Epithelial cell of proximal tubule (primary cell): ENCODE measurements around the gene CRYGD. TPM values are rescaled to one million over a fixed set of nuclear protein-coding genes. Genes with fewer than 3 reads are reported as not detected.

Source experiments
- DNase-seq: peaks from one replicate; pipeline ENCODE4 v3.0.0-alpha.2; 2011; ENCODE audit warnings: low read depth
- H3K4me3 ChIP-seq: 2 replicates; pipeline ENCODE4 v1.5.1; 2011; ENCODE audit warnings: low read depth, mild to moderate bottlenecking, low read length
- total RNA-seq: library from RNA; depleted of rRNA; stranded (reverse); fragments of >200 nt; gene quantifications from 2 replicates; pipeline ENCODE4 v1.2.3, GENCODE V29; 2015
- TF ChIP-seq, protein P1 (sequence below): conservative IDR thresholded peaks from 2 replicates; pipeline ENCODE4 v1.5.1; 2012; ENCODE audit warnings: low read depth, mild to moderate bottlenecking, low read length

CRYGD gene
- total RNA-seq, 1 donor from 2014 or later = not detected

DNA sequence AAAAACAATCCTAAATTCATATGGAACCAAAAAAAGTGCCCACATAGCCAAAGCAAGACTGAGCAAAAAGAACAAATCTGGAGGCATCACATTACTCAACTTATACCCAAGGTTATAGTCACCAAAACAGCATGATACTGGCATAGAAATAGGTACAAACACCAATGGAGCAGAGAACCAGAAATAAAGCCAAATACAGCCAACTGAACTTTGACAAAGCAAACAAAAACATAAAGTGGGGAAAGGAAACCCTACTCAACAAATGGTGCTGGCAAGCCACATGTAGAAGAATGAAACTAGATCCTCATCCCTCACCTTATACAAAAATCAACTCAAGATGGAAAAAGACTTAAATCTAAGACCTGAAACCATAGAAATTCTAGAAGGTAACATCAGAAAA, 40.5 kb downstream of the CRYGD start:
- H3K4me3 ChIP-seq = no peak overlapping the region
- TF ChIP-seq, protein P1, sequence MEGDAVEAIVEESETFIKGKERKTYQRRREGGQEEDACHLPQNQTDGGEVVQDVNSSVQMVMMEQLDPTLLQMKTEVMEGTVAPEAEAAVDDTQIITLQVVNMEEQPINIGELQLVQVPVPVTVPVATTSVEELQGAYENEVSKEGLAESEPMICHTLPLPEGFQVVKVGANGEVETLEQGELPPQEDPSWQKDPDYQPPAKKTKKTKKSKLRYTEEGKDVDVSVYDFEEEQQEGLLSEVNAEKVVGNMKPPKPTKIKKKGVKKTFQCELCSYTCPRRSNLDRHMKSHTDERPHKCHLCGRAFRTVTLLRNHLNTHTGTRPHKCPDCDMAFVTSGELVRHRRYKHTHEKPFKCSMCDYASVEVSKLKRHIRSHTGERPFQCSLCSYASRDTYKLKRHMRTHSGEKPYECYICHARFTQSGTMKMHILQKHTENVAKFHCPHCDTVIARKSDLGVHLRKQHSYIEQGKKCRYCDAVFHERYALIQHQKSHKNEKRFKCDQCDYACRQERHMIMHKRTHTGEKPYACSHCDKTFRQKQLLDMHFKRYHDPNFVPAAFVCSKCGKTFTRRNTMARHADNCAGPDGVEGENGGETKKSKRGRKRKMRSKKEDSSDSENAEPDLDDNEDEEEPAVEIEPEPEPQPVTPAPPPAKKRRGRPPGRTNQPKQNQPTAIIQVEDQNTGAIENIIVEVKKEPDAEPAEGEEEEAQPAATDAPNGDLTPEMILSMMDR = no peak
- DNase-seq = no peak

DNA sequence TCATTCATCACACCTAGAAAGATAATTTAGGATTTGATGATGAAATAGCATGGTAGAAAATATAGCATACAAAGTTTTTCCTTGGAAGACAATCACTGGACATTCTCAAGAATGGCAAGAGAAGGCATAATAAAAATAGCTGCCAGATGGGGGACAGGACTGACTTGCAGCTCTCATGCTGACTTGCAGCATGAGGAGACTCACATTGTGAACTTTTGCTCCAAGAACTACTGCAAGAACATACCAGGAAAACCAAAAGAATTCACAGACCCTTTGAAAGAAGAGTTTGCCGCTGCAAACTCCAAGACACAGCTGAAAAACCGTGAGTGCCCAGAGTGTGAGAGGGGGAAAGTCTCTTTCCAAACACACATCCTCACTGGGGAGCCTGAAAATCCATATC, 47.0 kb downstream of the CRYGD start:
- no peak for DNase-seq
- H3K4me3 ChIP-seq = no peak overlapping the region
- TF ChIP-seq, protein P1 = no peak

DNA sequence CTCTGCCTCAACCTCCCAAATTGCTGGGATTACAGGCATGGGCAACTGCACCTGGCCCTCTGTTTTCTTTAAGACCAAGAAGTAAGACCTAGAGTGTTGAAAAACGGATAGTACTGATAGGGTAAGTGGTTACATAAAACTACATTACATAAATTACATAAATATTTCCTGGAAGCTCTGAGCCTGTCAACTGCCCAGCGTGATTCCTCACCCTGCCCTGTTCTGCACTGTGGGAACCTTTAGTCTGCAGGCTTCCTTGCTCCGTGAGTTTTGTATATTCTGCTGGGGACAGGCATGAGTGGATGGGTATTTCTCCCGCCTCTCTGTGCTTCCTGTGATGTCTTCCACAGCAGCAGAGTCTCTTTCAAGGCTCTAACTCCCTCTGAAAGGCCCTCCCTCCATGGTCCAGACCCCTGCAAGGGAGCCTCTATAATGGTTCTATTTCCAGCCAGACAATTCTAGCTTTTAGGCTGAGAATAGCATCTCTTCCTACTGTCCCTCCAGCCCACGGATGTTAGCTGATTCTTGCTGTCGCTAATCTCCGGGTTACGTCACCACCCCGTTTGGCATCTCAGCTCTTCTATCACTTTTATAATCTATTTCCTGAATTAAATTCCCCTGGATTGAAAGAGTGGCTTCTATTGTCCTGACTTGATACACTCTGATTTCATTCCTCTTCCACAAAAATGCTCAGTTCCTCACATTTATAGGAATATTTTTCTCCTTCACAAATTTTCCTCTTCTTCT, 49.5 kb downstream of the CRYGD start:
- TF ChIP-seq, protein P1 = no peak
- DNase-seq = no peak
- H3K4me3 ChIP-seq = no peak overlapping the region

DNA sequence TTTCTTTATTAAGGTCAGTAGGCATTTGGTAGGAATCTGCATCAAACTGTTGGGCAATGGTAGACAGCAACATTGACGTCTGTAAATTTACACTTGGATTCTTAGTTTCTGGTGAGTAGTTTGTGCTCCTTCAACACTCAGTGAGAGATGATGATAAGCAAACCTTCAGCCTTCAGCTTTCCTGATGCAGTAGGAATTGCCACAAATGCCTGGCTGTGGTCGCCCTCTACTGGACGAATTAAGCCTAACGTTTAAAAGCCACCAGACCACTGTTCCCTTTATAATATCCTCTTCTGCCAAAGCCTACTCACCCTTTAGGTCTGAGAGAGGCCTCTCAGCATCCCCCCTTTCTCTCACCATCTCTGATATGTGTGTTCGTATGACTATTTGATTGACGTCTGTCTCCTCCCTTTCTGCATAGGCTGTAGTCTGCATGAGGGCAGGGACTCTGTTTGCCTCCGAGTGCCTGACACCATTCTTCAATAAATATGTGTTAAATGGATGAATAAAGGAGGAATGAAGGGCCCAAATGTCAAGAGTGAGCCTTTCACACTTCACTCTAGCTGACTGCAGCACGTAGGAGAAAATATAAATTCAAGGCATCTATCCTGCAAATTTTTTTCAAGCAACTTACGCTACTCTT, 52.0 kb downstream of the CRYGD start:
- TF ChIP-seq, protein P1 = peak; percentile 54
- peak; percentile 10 for DNase-seq
- no peak overlapping the region for H3K4me3 ChIP-seq

Other genes starting within 250 kb of the CRYGD start
- gene PLEKHM3, start 99.0 kb downstream of the CRYGD start, total RNA-seq = 2.5 and 3.2 TPM in 2 replicates
- not detected in 2 replicates for gene CRYGC, start 5.3 kb upstream of the CRYGD start, total RNA-seq
- gene CRYGB, start 21.6 kb upstream of the CRYGD start, total RNA-seq = not detected in 2 replicates
- gene CRYGA, start 39.1 kb upstream of the CRYGD start, total RNA-seq = not detected in 2 replicates
- not detected in 2 replicates for gene C2orf80, start 65.5 kb upstream of the CRYGD start, total RNA-seq
- 93.1 and 113 TPM in 2 replicates for gene IDH1, start 130.5 kb upstream of the CRYGD start, total RNA-seq
- gene PIKFYVE, start 141.7 kb upstream of the CRYGD start, total RNA-seq = 10.8 and 13.8 TPM in 2 replicates